ENCODE data around the gene NPHP4. TPM values are rescaled to one million over a fixed set of nuclear protein-coding genes. Genes with fewer than 3 reads are reported as not detected.
"Not testable (repeated sequence)": the region's sequence is repeated elsewhere in the genome, so short reads cannot be mapped to it uniquely, and the experiment has no call there.

NPHP4 gene
- polyA plus RNA-seq, 2 of the 4 experiments (the other 2 are of a cell fraction), result 2.9 to 5.1 TPM

- no peak for DNase-seq (ENCODE audit: low read depth in 1 of 2, low spot score in 1 of 2)
- no peak overlapping the region for H3K4me2 ChIP-seq
- CTCF ChIA-PET, result no interaction called here
- no peaks in the 10 kb centered on the region for H3K9me3 ChIP-seq
- no peak for FAIRE-seq
- no peaks in the 10 kb centered on the region for H3K4me1 ChIP-seq
- POLR2A ChIA-PET, result no interaction called here
- H3K27ac ChIP-seq, result no peak overlapping the region
- H3K4me3 ChIP-seq, result no peak overlapping the region
- no peak for ATAC-seq
- TF ChIP-seq HOXA7 (CRISPR knock-in tag; IDR thresholded peaks at IDR 0.05) (no peak), HMGXB4 (CRISPR knock-in tag; IDR thresholded peaks at IDR 0.05; ENCODE audit: borderline replicate concordance) (no peak), RARB (CRISPR knock-in tag; IDR thresholded peaks at IDR 0.05) (no peak), USF2 (IDR thresholded peaks at IDR 0.05) (no peak), FOSL2 (IDR thresholded peaks at IDR 0.05) (no peak), FOSL2 (CRISPR knock-in tag; IDR thresholded peaks at IDR 0.05) (no peak), CHD4 (IDR thresholded peaks at IDR 0.05; ENCODE audit: borderline replicate concordance) (no peak), MAFK (IDR thresholded peaks at IDR 0.05; ENCODE audit: partially characterized antibody) (no peak), HOXB13 (CRISPR knock-in tag; IDR thresholded peaks at IDR 0.05; ENCODE audit: low read depth) (no peak), EHF (CRISPR knock-in tag; IDR thresholded peaks at IDR 0.05) (no peak), SMC3 (IDR thresholded peaks at IDR 0.05) (no peak), RCOR1 (IDR thresholded peaks at IDR 0.05; ENCODE audit: low read depth, low read length) (no peak), JUN (IDR thresholded peaks at IDR 0.05) (no peak)
- 95% methylated on average over 11 of the region's 20 CpGs for WGBS (ENCODE audit: missing lambda C conversion rate)
These were observed 136.9 kb downstream of the NPHP4 start for GRCh38 chr1:5855196-5855897.

- H3K4me2 ChIP-seq, result no peak overlapping the region
- no peak for TF ChIP-seq BCL3 (IDR thresholded peaks at IDR 0.05)
- no peak for TF ChIP-seq GATA3 (IDR thresholded peaks at IDR 0.05; ENCODE audit: borderline replicate concordance)
- no peak for TF ChIP-seq MAZ (IDR thresholded peaks at IDR 0.05; ENCODE audit: borderline replicate concordance, low read depth, low read length)
- no peak for TF ChIP-seq EHF (CRISPR knock-in tag; IDR thresholded peaks at IDR 0.05)
- TF ChIP-seq CEBPB (IDR thresholded peaks at IDR 0.05), result no peak
- no peak for TF ChIP-seq ATOH8 (CRISPR knock-in tag; IDR thresholded peaks at IDR 0.05; ENCODE audit: low read depth)
- TF ChIP-seq NR3C1 (IDR thresholded peaks at IDR 0.05), result no peak
- no peak for TF ChIP-seq FOSB (CRISPR knock-in tag; IDR thresholded peaks at IDR 0.05)
- no peak for TF ChIP-seq ZFP36 (IDR thresholded peaks at IDR 0.05; ENCODE audit: borderline replicate concordance, partially characterized antibody)
- no peak for TF ChIP-seq HES2 (IDR thresholded peaks at IDR 0.05)
- no peak for TF ChIP-seq HEYL (CRISPR knock-in tag; IDR thresholded peaks at IDR 0.05)
- no peak for TF ChIP-seq BHLHE40 (IDR thresholded peaks at IDR 0.05; ENCODE audit: low read depth, low read length)
- TF ChIP-seq TFCP2L1 (CRISPR knock-in tag; IDR thresholded peaks at IDR 0.05), result no peak
- no peak for TF ChIP-seq RCOR1 (IDR thresholded peaks at IDR 0.05; ENCODE audit: low read depth, low read length)
- WGBS (ENCODE audit: missing lambda C conversion rate), result 77% methylated on average over 3 of the region's 3 CpGs
- no peak overlapping the region for H3K4me3 ChIP-seq
- no peak for DNase-seq (ENCODE audit: low read depth in 1 of 2, low spot score in 1 of 2)
- H3K9me3 ChIP-seq, result no peaks in the 10 kb centered on the region
- no peak overlapping the region for H3K27ac ChIP-seq
- ChIA-PET POLR2A (no interaction called here), CTCF (no interaction called here)
- H3K4me1 ChIP-seq, result no peaks in the 10 kb centered on the region
- FAIRE-seq, result no peak
- no peak for ATAC-seq
These were observed 137.5 kb downstream of the NPHP4 start for GRCh38 chr1:5854754-5855153.

- H3K27ac ChIP-seq; H3K9me3 ChIP-seq; H3K4me3 ChIP-seq; POLR2A ChIA-PET; H3K4me2 ChIP-seq; DNase-seq (ENCODE audit: low read depth in 1 of 2, low spot score in 1 of 2); ATAC-seq; H3K4me1 ChIP-seq; FAIRE-seq: not testable (repeated sequence)
- 45% methylated on average over 4 of the region's 5 CpGs for WGBS (ENCODE audit: missing lambda C conversion rate)
- CTCF ChIA-PET, result interaction anchor here (0.6 kb wide), 1 partner anchor 1968 kb away, joined by 3 read pairs; no protein-coding TSS in a partner anchor
These were observed 138.4 kb downstream of the NPHP4 start for GRCh38 chr1:5853858-5854257.
